ENCODE data around the gene FBN3.

Gene FBN3

DNA sequence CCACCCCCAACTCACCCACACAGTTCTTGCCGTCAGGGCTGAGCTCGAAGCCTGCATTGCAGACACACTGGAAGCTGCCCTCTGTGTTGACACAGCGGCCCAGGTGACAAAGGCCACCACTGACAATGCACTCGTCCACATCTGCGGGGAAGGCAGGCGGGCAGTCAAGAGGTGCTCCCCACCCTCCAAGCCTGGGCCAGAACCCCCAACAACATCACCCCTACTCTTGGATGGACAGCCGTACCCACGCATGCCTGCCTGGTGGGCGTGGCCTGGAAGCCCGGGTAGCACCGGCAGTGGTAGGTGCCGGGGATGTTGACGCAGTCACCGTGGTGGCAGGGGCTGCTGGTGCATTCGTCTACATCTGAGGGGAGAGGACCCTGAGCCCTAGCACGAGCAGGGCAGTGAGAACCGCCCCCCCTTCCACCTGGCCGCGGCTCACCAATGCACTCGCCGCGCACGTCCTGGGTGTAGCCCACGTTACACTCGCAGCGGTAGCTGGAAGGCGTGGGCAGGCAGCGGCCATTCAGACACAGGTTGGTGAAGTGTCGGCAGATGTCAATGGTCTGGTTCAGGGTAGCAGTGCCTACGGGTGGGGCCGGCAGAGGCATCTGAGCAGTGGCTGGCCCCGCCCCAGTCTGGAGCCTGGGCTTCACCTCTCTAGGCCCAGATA is 13.3 kb downstream of the FBN3 start:
- Histone ChIP-seq H3K4me3 (replicated peaks; ENCODE audit: insufficient read depth, low read length) (no peak overlapping the region), H3K27me3 (ENCODE audit: insufficient read depth, poor library complexity, severe bottlenecking) (peaks cover 3% of the 10 kb centered on the region), H3K27ac (replicated peaks) (no peak overlapping the region)
- no peak for TF ChIP-seq SPI1 (IDR thresholded peaks at IDR 0.05; ENCODE audit: borderline replicate concordance, low read depth)
- TF ChIP-seq REST (IDR thresholded peaks at IDR 0.05; ENCODE audit: insufficient replicate concordance, low read depth) = no peak
- TF ChIP-seq GABPA (IDR thresholded peaks at IDR 0.05; ENCODE audit: low read depth) = no peak
- no peak for TF ChIP-seq POLR2AphosphoS5 (IDR thresholded peaks at IDR 0.05; ENCODE audit: low read depth)
- TF ChIP-seq CTCF (IDR thresholded peaks at IDR 0.05; ENCODE audit: insufficient read depth, low read length) = no peak
- no peak for DNase-seq (ENCODE audit: low read depth in 1 of 2, low spot score in 1 of 2)

DNA sequence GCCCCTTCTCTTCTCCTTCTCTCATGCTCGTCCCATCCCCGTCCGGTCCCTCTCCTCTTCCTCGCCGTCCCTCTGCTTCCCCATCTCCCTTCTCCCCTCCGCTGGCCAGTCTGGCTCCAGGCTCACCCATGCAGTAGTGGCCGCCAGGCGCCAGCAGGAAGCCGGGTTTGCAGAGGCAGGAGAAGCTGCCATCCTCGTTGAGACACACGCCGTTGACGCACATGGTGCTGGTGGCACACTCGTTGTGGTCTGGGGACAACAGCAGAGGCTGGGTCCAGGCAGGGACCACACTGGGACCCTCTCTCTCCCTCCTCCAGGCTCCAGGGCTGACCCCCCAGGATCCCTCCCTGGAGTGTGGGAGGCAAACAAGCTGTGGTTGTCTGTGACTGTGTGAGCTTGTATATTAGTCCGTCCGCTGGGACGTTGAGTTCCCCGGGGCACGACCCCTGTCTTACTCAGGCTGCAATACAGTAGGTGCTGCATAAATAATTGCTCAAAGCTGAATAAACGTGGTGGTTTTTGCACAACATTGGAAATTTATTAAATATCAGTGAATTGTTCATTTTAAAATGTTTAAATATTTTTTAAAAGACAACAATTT is 16.4 kb downstream of the FBN3 start:
- no peak overlapping the region for H3K4me3 ChIP-seq (replicated peaks; ENCODE audit: insufficient read depth, low read length)
- DNase-seq (ENCODE audit: low read depth in 1 of 2, low spot score in 1 of 2) = no peak
- H3K27ac ChIP-seq (replicated peaks) = no peak overlapping the region
- no peak for TF ChIP-seq CTCF (IDR thresholded peaks at IDR 0.05; ENCODE audit: insufficient read depth, low read length)
- no peak for TF ChIP-seq GABPA (IDR thresholded peaks at IDR 0.05; ENCODE audit: low read depth)
- TF ChIP-seq SPI1 (IDR thresholded peaks at IDR 0.05; ENCODE audit: borderline replicate concordance, low read depth) = no peak
- no peak for TF ChIP-seq REST (IDR thresholded peaks at IDR 0.05; ENCODE audit: insufficient replicate concordance, low read depth)
- TF ChIP-seq POLR2AphosphoS5 (IDR thresholded peaks at IDR 0.05; ENCODE audit: low read depth) = no peak
- H3K27me3 ChIP-seq (ENCODE audit: insufficient read depth, poor library complexity, severe bottlenecking) = peaks cover 3% of the 10 kb centered on the region

DNA sequence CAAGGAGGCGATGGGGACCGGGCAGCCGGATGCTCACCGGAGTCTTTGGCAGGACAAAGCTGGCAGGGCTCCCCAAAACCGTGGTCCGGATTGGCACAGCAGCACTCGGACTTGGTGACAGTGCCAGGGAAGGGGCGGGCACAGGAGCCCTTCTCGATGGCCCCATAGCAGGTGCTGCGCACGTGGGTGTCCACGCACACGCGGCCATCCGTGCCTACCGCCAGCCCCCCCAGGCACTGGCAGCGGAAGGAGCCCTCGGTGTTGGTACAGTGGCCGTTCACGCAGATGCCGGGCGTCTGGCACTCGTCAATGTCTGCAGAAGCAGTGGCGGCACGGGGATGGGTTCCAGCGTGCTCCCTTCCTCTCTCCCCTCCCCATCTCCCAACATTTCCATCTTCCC is 17.9 kb downstream of the FBN3 start:
- Histone ChIP-seq H3K27ac (replicated peaks) (no peak overlapping the region), H3K27me3 (ENCODE audit: insufficient read depth, poor library complexity, severe bottlenecking) (peaks cover 5% of the 10 kb centered on the region), H3K4me3 (replicated peaks; ENCODE audit: insufficient read depth, low read length) (no peak overlapping the region)
- TF ChIP-seq REST (IDR thresholded peaks at IDR 0.05; ENCODE audit: insufficient replicate concordance, low read depth) (no peak), POLR2AphosphoS5 (IDR thresholded peaks at IDR 0.05; ENCODE audit: low read depth) (no peak), GABPA (IDR thresholded peaks at IDR 0.05; ENCODE audit: low read depth) (no peak), CTCF (IDR thresholded peaks at IDR 0.05; ENCODE audit: insufficient read depth, low read length) (no peak), SPI1 (IDR thresholded peaks at IDR 0.05; ENCODE audit: borderline replicate concordance, low read depth) (no peak)
- DNase-seq (ENCODE audit: low read depth in 1 of 2, low spot score in 1 of 2) = no peak
